WTC11 (cell line): Measurements from ENCODE around the gene LDHB.

Source experiments
- CTCF ChIP-seq: fragments of 200-600 bp; IDR thresholded peaks from 2 replicates; pipeline ENCODE4 v1.8.0; 2022; ENCODE audit warnings: antibody characterized with exemption
- ETV6 ChIP-seq: sonication (generic); formaldehyde crosslinking; IDR thresholded peaks from 2 replicates; pipeline ENCODE4 v1.8.1; 2022; ENCODE audit warnings: mild to moderate bottlenecking, missing genetic modification reagents
- ZNF317 ChIP-seq: sonication (generic); formaldehyde crosslinking; IDR thresholded peaks from 2 replicates; pipeline ENCODE4 v1.8.1; 2023; ENCODE audit warnings: low read depth, mild to moderate bottlenecking, moderate library complexity, missing genetic modification reagents, borderline replicate concordance

GRCh38 chr12:21638054-21638891, 19.4 kb downstream of the LDHB start:
- TF ChIP-seq CTCF (no peak), ETV6 (no peak), ZNF317 (CRISPR knock-in tag) (no peak)
